Measurements from ENCODE around the gene CAMK2B.

CAMK2B gene

GRCh38 chr7:44221231-44221791 is 104.1 kb downstream of the CAMK2B start:
- Histone ChIP-seq H4K20me1 (ENCODE audit: insufficient read depth, low read length) (no peaks in the 10 kb centered on the region), H3K4me2 (ENCODE audit: low read depth, low read length) (no peak overlapping the region), H3K9me2 (replicated peaks; ENCODE audit: insufficient read depth, low read length) (no peaks in the 10 kb centered on the region), H2AFZ (ENCODE audit: low read length) (no peak overlapping the region), H3K9me3 (replicated peaks; ENCODE audit: insufficient read depth, low read length) (no peaks in the 10 kb centered on the region), H3F3A (ENCODE audit: insufficient read depth, low read length) (no peaks in the 10 kb centered on the region), H3K4me1 (ENCODE audit: low read length) (no peaks in the 10 kb centered on the region), H3K9ac (ENCODE audit: low read length) (no peak overlapping the region), H3K4me3 (ENCODE audit: low read length) (no peak overlapping the region), H3K36me3 (replicated peaks; ENCODE audit: insufficient read depth, low read length) (no peaks in the 10 kb centered on the region), H3K27me3 (replicated peaks; ENCODE audit: insufficient read depth, low read length) (peaks cover 54% of the 10 kb centered on the region), H3K79me2 (ENCODE audit: low read length) (no peaks in the 10 kb centered on the region), H3K27ac (ENCODE audit: low read length) (no peak overlapping the region)
- DNase-seq, result no peak
- TF ChIP-seq EZH2phosphoT487 (IDR thresholded peaks at IDR 0.05; ENCODE audit: low read length), result no peak
- no peak for TF ChIP-seq EZH2 (optimal IDR thresholded peaks at IDR 0.05; ENCODE audit: low read depth, low read length)
- TF ChIP-seq, protein P1, sequence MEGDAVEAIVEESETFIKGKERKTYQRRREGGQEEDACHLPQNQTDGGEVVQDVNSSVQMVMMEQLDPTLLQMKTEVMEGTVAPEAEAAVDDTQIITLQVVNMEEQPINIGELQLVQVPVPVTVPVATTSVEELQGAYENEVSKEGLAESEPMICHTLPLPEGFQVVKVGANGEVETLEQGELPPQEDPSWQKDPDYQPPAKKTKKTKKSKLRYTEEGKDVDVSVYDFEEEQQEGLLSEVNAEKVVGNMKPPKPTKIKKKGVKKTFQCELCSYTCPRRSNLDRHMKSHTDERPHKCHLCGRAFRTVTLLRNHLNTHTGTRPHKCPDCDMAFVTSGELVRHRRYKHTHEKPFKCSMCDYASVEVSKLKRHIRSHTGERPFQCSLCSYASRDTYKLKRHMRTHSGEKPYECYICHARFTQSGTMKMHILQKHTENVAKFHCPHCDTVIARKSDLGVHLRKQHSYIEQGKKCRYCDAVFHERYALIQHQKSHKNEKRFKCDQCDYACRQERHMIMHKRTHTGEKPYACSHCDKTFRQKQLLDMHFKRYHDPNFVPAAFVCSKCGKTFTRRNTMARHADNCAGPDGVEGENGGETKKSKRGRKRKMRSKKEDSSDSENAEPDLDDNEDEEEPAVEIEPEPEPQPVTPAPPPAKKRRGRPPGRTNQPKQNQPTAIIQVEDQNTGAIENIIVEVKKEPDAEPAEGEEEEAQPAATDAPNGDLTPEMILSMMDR (IDR thresholded peaks at IDR 0.05; ENCODE audit: low read length), result no peak

DNA sequence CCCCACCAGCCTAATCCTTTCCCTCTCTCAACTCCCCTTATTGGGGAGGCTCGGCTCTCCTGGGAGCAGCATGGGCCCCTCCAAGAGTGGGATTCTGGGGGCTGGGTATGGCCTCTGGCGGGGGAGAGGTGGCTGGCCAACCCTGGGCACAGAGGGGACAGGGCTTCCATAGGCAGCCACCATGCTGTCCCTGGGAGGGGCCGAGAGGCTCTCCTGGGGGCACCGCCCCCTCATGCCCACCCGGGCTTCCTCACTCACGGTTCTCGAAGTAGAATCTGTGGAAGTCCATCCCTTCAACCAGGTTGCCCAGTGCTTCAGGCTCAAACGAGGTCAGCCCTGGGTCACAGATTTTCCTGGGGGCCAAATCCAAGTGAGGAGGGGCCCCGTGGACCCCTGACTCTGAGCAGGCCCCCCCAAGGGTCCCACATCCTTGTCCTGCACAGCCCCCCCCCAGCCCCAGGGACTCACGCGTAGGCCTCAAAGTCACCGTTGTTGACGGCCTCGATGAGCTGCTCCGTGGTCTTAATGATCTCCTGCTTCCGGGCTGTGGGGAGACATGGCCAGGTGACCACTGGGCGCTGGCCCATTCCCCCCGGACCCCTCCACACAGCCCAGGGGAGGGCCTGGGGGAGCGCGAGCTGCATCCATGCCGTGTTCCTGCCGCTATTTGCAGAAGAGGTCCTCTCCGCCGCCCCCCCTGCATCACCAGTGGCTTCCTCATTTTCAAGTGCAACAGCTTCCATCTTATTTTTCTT is 104.9 kb downstream of the CAMK2B start:
- Histone ChIP-seq H3K27ac (ENCODE audit: low read length) (no peak overlapping the region), H2AFZ (ENCODE audit: low read length) (no peak overlapping the region), H3K79me2 (ENCODE audit: low read length) (no peaks in the 10 kb centered on the region), H3K4me2 (ENCODE audit: low read depth, low read length) (no peak overlapping the region), H3K27me3 (replicated peaks; ENCODE audit: insufficient read depth, low read length) (peaks cover 46% of the 10 kb centered on the region), H3K4me1 (ENCODE audit: low read length) (no peaks in the 10 kb centered on the region), H3K9me2 (replicated peaks; ENCODE audit: insufficient read depth, low read length) (no peaks in the 10 kb centered on the region), H3K36me3 (replicated peaks; ENCODE audit: insufficient read depth, low read length) (no peaks in the 10 kb centered on the region), H3F3A (ENCODE audit: insufficient read depth, low read length) (no peaks in the 10 kb centered on the region), H3K9me3 (replicated peaks; ENCODE audit: insufficient read depth, low read length) (no peaks in the 10 kb centered on the region), H4K20me1 (ENCODE audit: insufficient read depth, low read length) (no peaks in the 10 kb centered on the region), H3K4me3 (ENCODE audit: low read length) (no peak overlapping the region), H3K9ac (ENCODE audit: low read length) (no peak overlapping the region)
- TF ChIP-seq, protein P1 (IDR thresholded peaks at IDR 0.05; ENCODE audit: low read length), result no peak
- TF ChIP-seq EZH2phosphoT487 (IDR thresholded peaks at IDR 0.05; ENCODE audit: low read length), result no peak
- no peak for TF ChIP-seq EZH2 (optimal IDR thresholded peaks at IDR 0.05; ENCODE audit: low read depth, low read length)
- no peak for DNase-seq

DNA sequence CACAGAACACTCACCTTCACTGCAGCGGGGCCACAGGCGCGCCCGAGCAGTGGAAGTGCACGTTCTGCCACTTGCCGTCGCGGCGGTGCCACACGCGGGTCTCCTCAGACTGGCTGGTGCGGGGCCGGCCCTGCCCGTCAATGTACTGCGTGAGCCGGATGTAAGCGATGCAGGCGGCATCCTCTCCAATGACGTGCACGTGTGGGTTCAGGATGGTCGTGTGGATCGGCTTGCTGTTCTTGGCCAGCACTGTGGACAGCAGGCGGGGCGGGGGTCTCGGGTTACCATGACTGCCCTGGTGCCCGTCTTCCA is 105.4 kb downstream of the CAMK2B start:
- H3K9ac ChIP-seq (ENCODE audit: low read length), result no peak overlapping the region
- no peak overlapping the region for H3K4me2 ChIP-seq (ENCODE audit: low read depth, low read length)
- H3K36me3 ChIP-seq (replicated peaks; ENCODE audit: insufficient read depth, low read length), result no peaks in the 10 kb centered on the region
- H3K27ac ChIP-seq (ENCODE audit: low read length), result no peak overlapping the region
- H3K9me2 ChIP-seq (replicated peaks; ENCODE audit: insufficient read depth, low read length), result no peaks in the 10 kb centered on the region
- H3K4me1 ChIP-seq (ENCODE audit: low read length), result no peaks in the 10 kb centered on the region
- H4K20me1 ChIP-seq (ENCODE audit: insufficient read depth, low read length), result no peaks in the 10 kb centered on the region
- no peaks in the 10 kb centered on the region for H3K79me2 ChIP-seq (ENCODE audit: low read length)
- no peak overlapping the region for H3K4me3 ChIP-seq (ENCODE audit: low read length)
- no peak for DNase-seq
- H3K9me3 ChIP-seq (replicated peaks; ENCODE audit: insufficient read depth, low read length), result no peaks in the 10 kb centered on the region
- peaks cover 41% of the 10 kb centered on the region for H3K27me3 ChIP-seq (replicated peaks; ENCODE audit: insufficient read depth, low read length)
- no peak overlapping the region for H2AFZ ChIP-seq (ENCODE audit: low read length)
- H3F3A ChIP-seq (ENCODE audit: insufficient read depth, low read length), result no peaks in the 10 kb centered on the region
- TF ChIP-seq EZH2 (optimal IDR thresholded peaks at IDR 0.05; ENCODE audit: low read depth, low read length) (no peak), EZH2phosphoT487 (IDR thresholded peaks at IDR 0.05; ENCODE audit: low read length) (no peak)
- TF ChIP-seq, protein P1 (IDR thresholded peaks at IDR 0.05; ENCODE audit: low read length), result no peak

Measured in MM.1S (cell line).